GM21717 (cell line): Measurements from ENCODE around the gene PGD.
A peak's percentile ranks its signal among the peaks of the same experiment; 100 is the strongest.
"Not testable (repeated sequence)": the region's sequence is repeated elsewhere in the genome, so short reads cannot be mapped to it uniquely, and the experiment has no call there.

Experiments used
- ATAC-seq: cut with Tn5 transposase; IDR thresholded peaks from one replicate; pipeline ENCODE4 v1.9.1; 2021; ENCODE audit warnings: mild to moderate bottlenecking, moderate library complexity; ENCODE audit not compliant: unreplicated experiment

Gene PGD

DNA sequence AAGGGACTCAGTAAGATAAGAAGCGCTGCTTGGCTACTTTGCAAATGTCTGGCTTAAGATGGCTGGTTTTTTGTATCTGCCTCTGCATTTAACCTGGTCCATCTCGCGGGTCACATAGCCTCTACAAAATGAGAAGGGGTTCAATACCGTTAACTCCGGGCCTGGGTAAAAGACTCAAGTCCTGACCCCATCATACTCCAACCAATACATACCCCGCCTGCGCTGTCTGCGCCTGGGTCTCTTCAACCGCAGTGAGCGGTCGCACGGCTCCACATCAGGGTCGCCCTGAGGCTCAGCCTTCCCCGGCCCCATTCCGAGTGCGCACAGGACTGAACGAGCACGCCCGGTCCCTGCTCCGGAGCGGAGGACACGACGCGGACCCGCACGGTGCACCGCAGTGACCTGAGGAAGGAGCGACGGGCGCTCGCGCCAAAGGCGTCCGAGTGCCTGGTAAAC is 558 bp upstream of the PGD start:
- ATAC-seq: no peak

DNA sequence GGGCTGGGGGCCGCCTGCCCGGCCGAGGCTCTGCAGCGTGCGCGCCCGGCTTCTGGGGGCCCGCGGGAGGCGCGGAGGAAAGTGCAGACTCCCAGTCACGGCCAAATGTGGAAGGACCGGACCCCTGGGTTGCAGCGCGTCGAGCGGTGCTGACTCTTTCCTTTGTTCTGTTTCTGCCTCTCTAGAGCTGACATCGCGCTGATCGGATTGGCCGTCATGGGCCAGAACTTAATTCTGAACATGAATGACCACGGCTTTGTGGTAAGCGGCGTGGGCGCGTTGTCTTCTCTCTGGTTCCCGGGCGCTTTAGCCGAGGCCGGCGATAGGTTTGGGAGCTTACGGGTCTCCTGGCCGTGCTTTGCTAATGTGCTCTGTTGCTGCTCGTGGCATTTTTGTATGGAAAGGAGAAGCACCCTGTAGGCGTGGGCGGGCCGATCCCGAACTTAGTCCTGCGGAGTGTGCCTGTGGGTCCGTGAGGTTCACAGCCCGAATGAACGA is 629 bp downstream of the PGD start:
- peak; percentile 5 for ATAC-seq

DNA sequence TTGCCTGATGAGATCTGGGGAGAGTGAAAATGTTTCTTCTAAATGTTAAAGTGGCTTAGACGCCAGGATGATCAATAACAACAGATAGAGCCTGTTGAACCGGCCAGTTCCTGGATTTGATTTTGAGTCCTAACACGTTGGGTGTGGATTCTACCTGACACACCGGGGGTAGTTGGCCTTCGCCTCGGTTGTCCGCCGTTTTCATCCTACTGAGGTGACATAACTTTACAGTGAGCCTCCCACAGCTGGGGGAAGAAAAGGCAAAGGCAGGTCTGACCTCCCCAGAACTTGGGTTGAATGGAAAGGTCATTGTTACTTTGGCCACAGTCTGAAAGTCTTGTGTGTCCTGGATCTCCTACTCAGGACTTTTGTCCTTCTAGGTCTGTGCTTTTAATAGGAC is 1.1 kb downstream of the PGD start:
- no peak for ATAC-seq

DNA sequence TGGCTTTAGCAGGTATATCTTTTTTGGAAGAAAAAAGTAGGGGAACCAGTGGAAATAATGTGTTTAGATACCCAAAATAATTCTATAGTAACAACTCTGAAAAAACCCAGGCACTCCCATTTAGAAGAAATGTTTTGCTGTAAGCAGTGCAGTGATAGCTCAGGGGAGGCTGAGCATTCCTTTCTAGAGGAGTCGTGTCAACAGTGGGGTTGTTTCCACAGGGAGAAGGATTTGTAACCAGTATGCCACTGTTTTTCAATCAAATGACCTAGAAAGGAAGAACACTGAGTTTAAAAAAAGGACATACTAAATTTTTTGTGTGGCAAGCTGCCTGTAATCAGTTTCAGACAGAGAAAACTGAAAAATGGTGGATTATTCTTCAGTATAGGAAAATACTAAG is 2.4 kb downstream of the PGD start:
- ATAC-seq: no peak

DNA sequence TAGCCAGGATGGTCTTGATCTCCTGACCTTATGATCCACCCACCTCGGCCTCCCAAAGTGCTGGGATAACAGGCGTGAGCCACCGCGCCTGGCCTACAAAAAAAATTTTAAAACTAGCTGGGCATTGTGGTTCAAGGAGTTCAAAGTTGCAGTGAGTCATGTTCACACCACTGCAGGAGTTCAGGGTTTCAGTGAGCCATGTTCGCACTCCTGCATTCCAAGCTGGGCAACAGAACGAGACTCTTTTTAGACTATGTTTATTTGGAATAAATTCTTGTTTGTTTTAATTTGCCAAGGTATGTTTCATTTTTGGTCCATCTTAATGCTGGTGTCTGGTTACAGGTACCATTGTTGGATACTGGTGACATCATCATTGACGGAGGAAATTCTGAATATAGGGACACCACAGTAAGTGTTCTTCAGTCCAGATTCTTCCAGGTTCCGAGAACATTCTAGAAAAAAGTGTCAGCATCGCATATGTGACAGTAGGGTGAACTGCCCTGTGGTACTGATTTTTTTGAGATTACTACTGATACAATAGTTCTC is 3.9 kb downstream of the PGD start:
- no peak for ATAC-seq

DNA sequence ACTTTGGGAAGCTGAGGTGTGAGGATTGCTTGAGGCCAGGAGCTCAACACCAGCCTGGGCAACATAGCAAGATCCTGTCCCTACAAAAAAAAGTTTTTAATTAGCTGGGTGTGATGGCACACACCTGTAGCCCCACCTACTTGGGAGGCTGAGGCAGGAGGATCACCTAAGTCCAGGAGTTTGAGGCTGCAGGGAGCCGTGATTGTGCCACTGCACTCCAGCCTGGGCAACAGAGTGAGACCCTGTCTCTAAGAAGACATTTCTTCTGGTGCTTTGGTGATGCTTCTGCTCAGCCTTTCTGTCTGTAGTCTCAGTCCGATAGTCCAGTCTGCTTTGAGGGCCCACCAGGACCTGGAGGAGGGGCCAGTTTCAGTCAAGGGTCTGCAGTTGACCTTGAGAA is 8.3 kb downstream of the PGD start:
- no peak for ATAC-seq

DNA sequence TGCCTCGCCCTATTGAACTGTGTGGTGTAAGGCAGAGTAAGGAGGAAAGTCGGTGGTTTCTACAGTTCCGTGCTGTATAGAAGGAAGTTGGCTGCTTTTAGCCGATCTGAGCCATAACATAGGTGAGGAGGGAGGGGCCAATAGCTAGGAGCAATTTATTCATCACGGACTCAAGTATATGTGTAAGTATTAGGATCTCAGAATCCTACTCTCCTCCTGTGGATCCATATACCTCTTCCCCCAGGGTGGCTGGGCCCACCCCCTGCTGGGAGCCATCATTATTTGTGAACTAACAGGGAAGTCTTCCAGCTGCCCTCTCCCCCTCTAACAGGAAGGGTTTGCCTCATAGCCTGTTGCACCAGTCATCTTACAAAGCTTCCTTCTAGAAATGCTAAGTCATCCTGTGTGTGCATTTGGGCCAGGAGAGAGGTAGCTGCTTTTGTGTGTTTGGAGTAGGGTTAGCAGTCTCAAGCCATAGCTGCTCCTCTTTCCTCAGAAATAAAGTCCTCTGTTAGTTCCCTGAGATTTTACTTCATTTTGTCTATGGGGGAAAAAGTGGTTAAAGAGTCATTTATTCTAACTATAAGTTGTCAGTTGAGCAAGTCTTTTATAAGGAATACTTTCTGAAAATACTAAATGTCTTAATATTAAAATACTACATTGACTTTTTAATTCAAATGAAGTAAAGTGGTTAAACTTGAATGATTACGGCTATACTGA is 16.5 kb downstream of the PGD start:
- ATAC-seq: no peak

DNA sequence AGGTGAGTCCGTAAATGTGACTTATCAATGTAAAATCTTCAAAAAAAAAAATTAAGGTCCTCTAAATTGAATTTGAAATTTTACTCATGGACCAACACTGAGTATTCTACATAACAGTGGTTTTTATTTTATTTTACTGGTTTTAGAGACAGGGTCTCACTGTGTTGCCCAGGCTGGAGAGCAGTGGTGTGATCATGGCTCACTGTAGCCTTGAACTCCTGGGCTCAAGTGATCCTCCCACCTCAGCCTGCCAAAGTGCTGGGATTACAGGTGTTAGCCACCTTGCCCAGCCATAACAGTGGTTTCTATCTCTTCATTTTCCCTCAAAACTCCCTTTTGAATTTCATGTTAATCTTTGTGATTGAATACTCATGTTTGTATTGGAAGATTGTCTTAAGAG is 17.1 kb downstream of the PGD start:
- not testable (repeated sequence) for ATAC-seq

DNA sequence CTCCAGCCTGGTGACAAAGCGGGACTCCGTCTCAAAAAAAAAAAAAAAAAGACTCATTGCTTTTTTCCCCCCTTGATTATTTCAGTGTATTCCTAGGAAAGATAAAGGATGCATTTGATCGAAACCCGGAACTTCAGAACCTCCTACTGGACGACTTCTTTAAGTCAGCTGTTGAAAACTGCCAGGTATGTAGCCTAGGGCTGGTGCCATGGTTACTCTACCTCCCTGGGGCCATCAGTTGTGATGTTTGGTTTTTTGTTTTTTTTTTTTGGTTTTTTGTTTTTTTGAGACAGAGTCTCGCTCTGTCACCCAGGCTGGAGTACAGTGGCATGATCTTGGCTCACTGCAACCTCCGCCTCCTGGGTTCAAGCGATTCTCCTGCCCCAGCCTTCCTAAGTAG is 19.9 kb downstream of the PGD start:
- ATAC-seq: not testable (repeated sequence)

DNA sequence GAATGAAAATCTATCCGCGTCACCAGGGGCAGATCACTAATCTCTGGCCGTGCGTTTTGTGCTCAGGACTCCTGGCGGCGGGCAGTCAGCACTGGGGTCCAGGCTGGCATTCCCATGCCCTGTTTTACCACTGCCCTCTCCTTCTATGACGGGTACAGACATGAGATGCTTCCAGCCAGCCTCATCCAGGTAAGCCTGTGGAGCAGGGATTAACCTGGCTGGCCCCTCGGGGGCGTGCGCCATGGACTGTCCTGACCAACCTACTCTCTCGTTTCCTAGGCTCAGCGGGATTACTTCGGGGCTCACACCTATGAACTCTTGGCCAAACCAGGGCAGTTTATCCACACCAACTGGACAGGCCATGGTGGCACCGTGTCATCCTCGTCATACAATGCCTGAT is 20.5 kb downstream of the PGD start:
- no peak for ATAC-seq

DNA sequence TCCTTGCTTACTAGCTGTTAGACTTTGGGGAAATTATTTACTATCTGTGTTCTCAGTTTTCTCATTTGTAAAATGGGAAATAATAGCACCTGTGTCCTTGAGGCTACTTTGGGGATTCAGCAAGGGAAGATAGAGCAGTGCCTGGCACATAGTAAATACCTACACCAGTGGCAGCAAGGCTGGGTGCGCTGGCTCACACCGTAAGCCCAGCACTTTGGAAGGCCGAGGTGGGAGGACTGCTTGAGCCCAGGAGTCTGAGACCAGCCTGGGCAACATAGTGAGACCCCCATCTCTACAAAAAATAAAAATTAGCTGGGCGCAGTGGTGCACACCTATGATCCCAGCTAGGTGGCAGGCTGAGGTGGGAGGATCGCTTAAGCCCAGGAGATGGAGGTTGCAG is 22.8 kb downstream of the PGD start:
- ATAC-seq: no peak

DNA sequence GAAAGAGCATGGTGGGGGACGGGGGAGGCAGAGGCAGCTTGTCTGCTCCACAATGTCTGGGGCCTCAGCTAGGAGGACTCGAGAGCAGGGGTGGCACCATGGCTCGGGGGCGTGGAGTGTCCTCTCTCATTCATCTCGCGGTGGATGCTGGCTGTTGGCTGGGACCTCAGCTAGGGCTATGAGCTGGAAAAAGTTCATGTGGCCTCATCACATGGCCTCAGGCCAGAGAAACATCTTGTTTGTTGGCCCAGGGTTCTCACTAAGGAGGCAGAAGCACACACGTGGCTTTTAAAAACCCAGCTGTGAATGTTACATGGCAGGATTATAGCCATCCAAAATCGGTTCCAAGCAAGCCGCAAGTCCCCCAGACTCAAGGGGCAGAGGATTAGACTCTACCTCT is 25.2 kb downstream of the PGD start:
- ATAC-seq: no peak

DNA sequence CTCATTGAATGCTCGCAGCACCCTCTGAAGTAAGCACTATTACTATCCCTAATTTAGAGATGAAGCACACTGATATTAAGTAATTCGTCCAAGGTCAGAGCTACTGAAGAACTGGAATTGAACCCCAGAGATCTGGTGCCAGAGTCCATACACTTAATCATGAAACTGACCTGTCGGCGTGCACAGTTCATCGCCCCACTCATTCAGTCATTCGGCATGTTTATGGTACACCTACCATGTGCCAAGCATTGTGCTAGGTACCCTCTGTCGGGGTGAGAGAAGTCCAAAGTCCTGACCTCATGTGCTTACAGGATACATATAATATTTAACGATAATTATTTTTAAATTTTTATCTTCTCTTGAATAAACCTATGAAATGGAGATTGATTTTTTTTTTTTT is 25.8 kb downstream of the PGD start:
- no peak for ATAC-seq

DNA sequence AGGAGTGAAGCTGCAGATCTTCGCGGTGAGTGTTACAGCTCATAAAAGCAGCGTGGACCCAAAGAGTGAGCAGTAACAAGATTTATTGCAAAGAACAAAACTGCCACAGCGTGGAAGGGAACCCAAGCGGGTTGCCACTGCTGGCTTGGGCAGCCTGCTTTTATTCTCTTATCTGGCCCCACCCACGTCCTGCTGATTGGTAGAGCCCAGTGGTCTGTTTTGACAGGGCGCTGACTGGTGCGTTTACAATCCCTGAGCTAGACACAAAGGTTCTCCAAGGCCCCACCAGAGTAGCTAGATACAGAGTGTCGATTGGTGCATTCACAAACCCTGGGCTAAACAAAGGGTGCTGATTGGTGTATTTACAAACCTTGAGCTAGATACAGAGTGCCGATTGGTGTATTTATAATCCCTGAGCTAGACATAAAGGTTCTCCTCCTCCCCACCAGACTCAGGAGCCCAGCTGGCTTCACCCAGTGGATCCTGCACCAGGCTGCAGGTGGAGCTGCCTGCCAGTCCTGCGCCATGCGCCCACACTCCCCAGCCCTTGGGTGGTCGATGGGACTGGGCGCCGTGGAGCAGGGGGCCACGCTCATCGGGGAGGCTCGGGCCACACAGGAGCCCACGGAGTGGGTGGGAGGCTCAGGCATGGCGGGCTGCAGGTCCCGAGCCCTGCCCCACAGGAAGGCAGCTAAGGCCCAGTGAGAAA is 27.1 kb downstream of the PGD start:
- not testable (repeated sequence) for ATAC-seq

DNA sequence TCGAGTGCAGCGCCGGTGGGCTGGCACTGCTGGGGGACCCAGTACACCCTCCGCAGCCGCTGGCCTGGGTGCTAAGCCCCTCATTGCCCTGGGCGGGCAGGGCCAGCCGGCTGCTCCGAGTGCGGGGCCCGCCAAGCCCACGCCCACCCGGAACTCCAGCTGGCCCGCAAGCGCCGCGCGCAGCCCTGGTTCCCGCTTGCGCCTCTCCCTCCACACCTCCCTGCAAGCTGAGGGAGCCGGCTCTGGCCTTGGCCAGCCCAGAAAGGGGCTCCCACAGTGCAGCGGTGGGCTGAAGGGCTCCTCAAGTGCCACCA is 27.6 kb downstream of the PGD start:
- ATAC-seq: not testable (repeated sequence)

DNA sequence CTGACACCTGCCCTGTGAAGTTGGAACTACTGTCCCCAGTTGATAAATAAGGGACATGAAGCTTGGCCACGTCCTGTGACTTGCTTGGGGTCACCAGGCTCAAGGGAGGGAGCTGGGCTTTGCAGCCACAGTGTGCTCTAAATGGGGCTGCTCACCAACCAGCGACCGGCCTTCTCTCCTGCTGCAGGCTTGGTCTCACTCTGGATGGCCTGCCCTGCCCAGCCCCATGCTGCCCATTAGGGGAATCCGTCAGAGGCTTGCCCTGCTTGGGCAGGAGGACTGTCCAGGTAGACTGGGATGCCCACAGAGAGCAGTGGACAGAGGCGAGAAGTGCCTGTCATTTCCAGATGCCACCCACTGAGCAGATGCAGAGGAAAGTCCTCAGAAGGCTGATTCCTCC is 30.1 kb downstream of the PGD start:
- ATAC-seq: no peak

DNA sequence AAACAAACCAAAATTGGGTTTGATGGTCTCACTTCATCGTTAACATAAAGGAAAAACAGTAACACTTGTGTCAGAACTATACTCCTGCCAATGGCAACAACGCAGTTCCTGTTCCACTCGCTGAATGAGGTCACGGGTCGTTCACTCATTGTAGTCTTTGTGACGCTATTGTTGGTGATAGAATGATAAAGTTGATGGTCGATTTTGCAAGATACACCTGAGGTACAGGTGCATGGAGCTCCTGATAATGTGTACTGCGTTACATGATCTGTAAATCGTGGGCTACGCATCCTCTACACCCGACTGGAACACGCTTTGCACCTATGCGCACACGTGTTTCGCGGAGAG is 31.0 kb downstream of the PGD start:
- ATAC-seq: peak; percentile 18

DNA sequence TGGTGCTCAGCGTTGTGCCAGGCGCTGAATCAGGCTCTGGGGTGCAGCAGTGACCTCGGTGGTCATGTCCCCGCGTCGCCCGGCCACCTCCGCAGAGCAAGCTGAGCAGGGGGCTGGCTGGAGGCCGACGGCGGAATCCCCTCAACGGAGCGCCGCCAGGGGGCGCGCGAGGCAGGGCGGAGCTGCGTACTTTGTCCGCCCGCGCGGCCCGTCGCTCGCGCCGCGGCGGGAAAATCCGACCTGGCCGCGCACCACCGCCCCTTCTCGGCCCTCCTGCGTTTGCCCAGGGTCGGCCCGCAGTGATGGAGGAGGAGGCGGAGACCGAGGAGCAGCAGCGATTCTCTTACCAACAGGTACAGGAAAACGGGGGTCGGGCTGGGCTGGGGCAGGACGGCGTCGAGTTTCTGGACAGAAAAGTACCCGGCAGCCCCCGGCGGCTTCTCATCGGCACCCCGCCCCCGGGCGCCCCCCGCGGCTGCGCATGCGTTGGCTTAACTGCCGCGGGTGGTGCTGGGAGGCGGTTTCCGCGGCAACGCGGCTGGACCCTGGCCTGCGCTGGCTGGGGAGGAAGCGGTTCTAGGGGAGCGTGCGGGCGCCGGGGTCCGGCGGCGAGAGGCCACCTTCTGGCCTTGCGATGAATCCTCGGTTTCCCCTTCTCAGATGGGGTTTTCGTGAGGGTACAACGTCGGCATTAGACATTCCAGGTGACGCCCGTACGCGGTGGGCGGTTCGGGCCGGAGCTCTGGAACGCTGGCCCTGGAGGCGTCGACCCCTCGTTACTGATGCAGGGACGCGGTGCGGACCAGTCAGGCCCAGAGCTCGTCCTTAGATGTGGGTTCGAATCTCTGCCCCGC is 31.6 kb downstream of the PGD start, which contains the start of gene CENPS:
TSS of gene CENPS (plus strand) at position 218 of the 854 bp plus-strand sequence. CDS start at position 303, 85 bp downstream.
- peak; percentile 64 for ATAC-seq

DNA sequence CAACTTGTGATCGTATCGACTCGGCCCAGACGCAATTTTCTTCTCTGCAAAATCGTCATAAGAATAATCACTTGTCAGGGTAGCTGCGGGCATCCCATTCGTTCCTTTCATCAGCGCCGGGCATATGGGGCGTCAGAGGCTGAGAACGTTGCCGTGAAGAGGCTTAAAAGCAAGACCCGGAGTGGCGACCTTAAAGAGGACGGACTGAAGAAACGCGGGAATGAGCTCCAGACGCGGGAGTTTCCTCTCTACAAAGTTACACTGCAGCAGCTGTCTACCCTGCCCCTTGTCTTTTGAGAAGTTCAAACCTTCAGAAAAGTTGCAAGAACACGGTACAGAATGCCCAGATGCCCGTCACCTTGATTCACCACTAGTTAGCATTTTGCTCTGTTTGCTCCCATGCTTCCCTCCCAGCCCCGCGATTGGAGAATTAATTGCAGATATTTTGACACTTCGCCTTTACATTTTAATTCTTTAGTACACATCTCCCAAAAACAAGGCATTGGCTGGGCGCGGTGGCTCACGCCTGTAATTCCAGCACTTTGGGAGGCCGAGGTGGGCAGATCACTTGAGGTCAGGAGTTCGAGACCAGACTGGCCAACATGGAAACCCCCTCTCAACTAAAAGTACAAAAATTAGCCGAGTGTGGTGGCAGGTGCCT is 32.3 kb downstream of the PGD start:
- ATAC-seq: no peak

DNA sequence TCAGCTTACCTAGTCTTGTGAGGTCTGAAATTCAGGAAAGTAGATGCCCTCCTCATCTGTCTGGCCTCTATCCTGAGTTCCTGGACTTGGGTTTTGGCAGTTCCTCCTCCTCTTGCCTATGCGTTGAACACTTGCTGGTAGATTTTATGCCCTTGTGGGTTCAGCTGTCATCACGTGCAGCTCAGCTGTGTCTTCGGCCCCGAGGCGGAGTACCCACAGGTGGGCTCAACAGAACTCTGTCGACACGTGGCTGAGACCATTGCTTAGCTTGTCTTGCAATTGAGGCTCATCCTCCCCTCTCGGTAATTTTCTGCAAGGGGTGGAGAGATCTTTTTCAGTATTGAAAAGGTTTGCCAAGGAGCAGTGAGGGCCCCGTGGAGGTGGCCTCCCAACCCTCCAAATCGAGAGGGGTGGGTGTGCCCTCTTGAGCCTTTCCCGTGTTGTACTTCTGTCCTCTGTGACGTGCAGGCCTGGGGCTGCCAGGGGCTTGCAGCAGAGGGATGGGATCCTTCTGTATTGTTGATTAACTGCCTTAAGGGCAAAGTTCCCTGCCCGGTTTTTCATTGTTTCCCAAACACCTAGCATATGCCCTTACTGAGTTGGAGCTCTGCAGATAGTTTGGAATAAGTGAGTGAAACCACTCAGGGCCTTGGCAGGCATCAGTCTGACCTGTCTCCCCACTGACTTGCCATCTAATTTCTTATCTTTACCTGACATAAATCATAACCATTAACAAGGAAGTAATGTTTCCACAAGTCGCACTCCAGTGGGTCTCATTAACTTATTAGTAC is 34.2 kb downstream of the PGD start:
- no peak for ATAC-seq
